HG02571 (cell line): ENCODE measurements around the gene HOMER2.
"Not testable (repeated sequence)": the region's sequence is repeated elsewhere in the genome, so short reads cannot be mapped to it uniquely, and the experiment has no call there.

Source experiments
- ATAC-seq: cut with Tn5 transposase; IDR thresholded peaks from one replicate; pipeline ENCODE4 v1.9.1; 2021; ENCODE audit warnings: mild to moderate bottlenecking, moderate library complexity; ENCODE audit not compliant: unreplicated experiment

Gene HOMER2

GRCh38 chr15:82952158-82953081 is at the start of gene HOMER2:
Gene HOMER2 (minus strand): TSS chr15:82952720. CDS start chr15:82952535, 185 bp downstream.
- no peak for ATAC-seq

DNA sequence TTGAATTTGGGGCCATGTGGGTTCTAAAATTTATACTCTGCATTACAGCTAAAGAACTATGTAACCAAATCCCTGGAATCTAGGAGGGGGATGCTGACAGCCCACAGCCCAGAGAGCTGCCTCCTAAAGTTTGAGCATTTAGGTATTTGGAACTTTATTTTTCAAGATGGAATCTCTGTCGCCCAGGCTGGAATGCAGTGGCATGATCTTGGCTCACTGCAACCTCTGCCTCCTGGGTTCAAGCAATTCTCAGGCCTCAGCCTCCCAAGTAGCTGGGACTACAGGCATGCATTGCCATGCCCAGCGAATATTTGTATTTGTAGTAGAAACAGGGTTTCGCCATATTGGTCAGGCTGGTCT is 48.1 kb upstream of the HOMER2 start:
- ATAC-seq: not testable (repeated sequence)

GRCh38 chr15:82999905-83000671 is 47.6 kb upstream of the HOMER2 start:
- no peak for ATAC-seq

DNA sequence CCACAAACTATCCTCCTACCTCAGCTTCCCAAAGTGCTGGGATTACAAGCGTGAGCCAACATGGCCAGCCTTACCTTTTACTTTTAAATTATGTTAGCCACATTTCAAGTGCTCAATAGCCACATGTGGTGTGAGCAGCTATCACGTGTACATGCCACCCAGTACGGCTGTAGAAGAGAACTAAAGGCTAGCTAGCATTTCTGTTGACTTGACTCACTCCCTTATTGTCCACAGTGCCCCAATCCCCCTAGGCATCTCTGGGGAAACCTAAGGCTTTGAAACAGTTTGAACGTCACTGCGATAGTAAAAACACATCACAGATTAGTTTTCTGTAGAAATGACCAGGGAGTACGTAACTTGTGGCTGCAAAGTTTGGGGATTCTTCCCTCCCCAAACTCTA is 46.9 kb upstream of the HOMER2 start:
- ATAC-seq: no peak

DNA sequence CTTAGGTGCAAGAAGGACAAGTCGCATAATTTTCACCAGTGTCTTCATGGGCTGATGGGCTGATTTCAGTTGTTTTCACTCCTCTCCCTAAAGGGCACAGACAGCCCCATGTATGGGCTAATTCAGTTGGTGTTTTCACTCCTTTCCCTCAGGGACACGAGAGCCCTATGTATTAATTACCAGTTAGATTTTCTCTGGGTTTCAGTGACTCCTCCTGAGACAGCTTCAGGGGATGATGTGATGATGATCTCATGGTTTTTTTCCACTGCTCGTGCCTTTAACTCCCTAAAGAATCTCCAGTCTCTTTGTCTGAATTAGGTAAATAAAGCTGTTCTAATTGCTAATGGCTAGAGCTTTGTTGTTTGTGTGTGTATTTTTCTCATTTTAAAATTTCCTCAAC is 43.4 kb upstream of the HOMER2 start:
- ATAC-seq: no peak

DNA sequence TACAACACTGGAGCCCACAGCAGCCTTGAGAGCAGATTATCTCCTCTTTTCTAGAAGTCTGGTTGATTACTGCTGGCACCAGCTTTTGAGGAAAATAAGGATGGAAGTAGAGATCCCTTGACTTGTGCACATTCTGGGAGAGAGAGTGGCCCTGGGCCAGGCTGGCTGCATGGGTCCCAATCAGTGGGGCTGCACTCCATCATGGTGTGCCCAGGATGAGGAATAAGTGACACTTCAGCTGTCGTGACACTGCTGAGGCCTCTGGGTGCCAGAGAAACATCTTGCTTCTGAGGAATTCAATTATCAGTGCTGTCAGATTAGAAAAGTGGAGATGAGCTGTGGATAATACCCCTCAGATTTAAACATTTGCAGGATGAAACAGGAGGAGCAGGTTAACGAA is 42.6 kb upstream of the HOMER2 start:
- no peak for ATAC-seq

DNA sequence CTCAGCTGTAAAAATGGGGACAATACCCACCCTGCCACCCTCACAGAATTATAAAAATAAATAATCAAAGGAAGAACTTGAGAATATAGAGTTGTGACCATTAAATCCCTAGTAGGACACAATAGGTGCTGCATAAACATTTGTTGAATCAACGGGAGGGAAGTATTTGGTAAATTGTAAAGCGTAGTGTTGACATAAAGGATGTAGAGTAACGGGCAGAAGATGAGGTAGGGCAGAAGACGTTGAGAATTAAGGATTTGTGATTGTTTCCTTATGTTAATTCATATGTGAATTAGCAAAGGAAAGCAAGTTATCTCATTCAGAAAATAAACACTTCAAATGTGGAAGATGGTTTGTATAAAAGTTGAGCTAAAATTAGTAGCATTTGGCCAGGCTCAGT is 40.6 kb upstream of the HOMER2 start:
- ATAC-seq: no peak

GRCh38 chr15:82992436-82992998 is 40.0 kb upstream of the HOMER2 start:
- ATAC-seq: no peak

- ATAC-seq: peak; percentile 18
Observed at GRCh38 chr15:82986442-82986780, 33.9 kb upstream of the HOMER2 start.

GRCh38 chr15:82985688-82986441 is 33.3 kb upstream of the HOMER2 start, which contains the start of gene RAMAC:
Gene RAMAC (plus strand): TSS chr15:82986210. CDS start chr15:82989019, 2,809 bp downstream.
- ATAC-seq: peak; percentile 95

DNA sequence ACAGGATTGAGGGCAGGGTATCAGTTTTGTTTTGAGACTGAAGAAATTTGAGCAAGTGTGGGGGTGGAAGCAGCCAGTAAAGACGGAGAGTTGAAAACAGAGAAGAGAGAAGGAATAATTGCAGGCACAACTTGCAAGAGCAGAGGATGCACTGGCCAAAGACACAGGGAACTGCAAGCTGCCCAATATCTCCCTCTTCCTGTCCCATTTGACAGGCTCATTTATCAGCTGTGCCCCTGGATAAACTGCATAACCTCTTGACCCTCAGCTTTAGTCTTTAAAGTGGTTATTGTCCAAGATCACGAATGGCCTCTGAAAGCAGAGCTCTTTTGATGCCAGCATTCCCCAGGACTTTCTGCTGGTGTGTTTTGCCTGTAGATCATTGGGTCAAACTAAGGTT is 28.5 kb upstream of the HOMER2 start:
- ATAC-seq: no peak

DNA sequence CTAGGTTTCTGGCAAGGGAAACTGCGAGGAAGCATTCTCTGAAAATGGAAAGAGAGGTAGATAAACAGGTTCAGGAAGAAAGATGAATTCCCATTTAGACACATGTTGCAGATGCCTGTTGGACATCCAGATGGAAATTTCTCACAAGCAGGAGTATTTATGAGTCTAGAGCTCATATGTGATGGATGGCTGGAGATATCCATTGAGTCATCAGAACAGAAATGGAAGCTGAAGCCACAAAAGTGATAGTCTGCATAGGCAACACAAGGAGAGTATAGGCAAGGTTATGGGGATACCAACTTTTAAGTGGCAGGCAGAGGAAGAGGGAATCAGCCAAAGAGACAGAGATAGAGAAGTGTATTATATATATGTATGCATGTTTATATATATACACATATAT is 27.2 kb upstream of the HOMER2 start:
- ATAC-seq: no peak

GRCh38 chr15:82978438-82978837 is 25.9 kb upstream of the HOMER2 start:
- ATAC-seq: no peak

GRCh38 chr15:82977076-82977475 is 24.6 kb upstream of the HOMER2 start:
- ATAC-seq: no peak

DNA sequence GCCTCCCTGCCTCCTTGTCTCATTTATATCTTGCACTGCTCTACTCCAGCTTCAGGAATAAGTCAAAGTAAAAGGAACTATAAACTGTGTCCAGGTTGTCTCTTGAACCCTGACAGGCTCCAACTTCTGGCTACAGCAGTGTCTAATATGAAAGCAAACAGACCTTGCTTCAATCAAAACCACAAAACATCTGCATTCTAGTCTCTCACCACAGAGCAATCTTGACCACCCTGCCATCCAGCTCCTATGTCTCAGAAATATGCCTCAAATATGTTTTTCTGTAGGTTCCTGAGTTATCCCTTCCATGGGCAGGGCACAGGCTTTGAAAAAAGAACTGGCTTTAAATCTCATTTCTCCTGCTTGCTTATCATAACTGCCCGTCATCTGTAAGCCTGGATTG is 20.5 kb upstream of the HOMER2 start:
- no peak for ATAC-seq

- ATAC-seq: no peak
Observed at GRCh38 chr15:82971218-82971984, 18.9 kb upstream of the HOMER2 start.

DNA sequence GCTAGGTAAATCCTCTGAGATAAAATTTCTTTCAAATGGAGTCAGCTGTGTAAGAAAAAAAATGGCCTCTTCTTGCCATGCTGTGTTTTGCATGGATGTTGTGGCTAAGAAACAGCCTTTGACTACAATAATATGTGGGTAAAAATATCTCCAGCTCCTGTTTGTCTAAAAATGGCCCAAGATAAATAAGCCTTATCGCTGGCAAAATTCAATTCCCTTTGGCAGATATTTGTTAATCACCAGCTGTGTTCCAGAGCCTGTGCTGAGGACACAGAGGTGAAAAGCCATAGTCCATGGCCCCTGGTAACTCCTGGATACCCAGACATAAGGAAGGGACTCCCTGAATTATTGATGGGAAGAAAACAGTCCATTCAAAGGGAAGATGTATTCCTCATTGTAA is 18.2 kb upstream of the HOMER2 start:
- ATAC-seq: no peak

- ATAC-seq: no peak
Observed at GRCh38 chr15:82970078-82970686, 17.7 kb upstream of the HOMER2 start.

DNA sequence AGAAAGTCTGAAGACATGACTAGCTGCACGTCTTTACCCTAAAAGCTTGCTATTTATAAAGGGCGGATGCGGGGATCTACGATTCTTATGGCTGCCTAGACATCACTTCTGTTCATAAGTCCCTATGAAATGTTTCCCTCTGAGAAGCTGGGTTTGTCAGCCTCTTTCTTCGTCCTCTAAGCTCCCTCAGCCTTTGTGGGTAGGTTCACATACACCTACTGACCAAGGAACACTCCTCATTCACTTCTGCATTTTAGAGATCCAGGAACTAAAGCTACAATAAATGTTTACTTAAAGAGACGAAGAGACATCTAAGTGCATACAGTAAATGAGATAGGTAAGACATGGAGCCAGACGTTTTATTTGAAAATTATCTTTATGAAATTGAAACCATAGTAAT is 16.8 kb upstream of the HOMER2 start:
- ATAC-seq: no peak

DNA sequence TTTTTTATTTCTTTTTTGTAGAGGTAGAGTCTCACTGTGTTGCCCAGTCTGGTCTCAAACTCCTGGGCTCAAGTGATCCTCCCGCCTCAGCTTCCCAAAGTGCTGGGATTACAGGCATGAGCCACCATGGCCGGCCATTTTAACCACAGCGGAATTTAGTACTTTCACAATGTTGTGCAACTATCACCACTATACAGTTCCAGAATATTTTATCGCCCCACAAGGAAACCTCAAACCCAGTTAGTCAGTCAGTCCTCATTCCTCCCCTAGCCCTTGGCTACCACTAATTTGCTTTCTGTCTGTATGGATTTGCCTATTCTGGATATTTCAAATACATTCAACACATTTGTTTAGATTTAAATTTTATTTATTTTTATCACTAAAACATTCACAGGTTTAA is 15.5 kb upstream of the HOMER2 start:
- no peak for ATAC-seq
